ENCODE data around the gene ADCY2.

Gene ADCY2

GRCh38 chr5:7816535-7816901, 420.6 kb downstream of the ADCY2 start:
- Histone ChIP-seq H3K27me3 (replicated peaks; ENCODE audit: control insufficient read depth, insufficient read depth, low read length) (no peaks in the 10 kb centered on the region), H3K4me3 (replicated peaks; ENCODE audit: low read depth, low read length) (no peak overlapping the region), H3K36me3 (ENCODE audit: control insufficient read depth, insufficient read depth, low read length) (no peaks in the 10 kb centered on the region)
- TF ChIP-seq CTCF (IDR thresholded peaks at IDR 0.05; ENCODE audit: insufficient read depth, low read length, poor library complexity, severe bottlenecking), result no peak
- DNase-seq (ENCODE audit: extremely low read depth, insufficient read length), result no peak

- no peak for TF ChIP-seq CTCF (IDR thresholded peaks at IDR 0.05; ENCODE audit: insufficient read depth, low read length, poor library complexity, severe bottlenecking)
- no peaks in the 10 kb centered on the region; the same call in none of the 2 replicates for H3K27me3 ChIP-seq (replicated peaks; ENCODE audit: control insufficient read depth, insufficient read depth, low read length)
- no peak for DNase-seq (ENCODE audit: extremely low read depth, insufficient read length)
- no peak overlapping the region for H3K4me3 ChIP-seq (replicated peaks; ENCODE audit: low read depth, low read length)
- H3K36me3 ChIP-seq (ENCODE audit: control insufficient read depth, insufficient read depth, low read length), result no peaks in the 10 kb centered on the region
Observed at GRCh38 chr5:7822449-7822848, 426.5 kb downstream of the ADCY2 start.

GRCh38 chr5:7823594-7823993, 427.7 kb downstream of the ADCY2 start:
- DNase-seq (ENCODE audit: extremely low read depth, insufficient read length), result no peak
- no peak for TF ChIP-seq CTCF (IDR thresholded peaks at IDR 0.05; ENCODE audit: insufficient read depth, low read length, poor library complexity, severe bottlenecking)
- no peaks in the 10 kb centered on the region; the same call in none of the 2 replicates for H3K27me3 ChIP-seq (replicated peaks; ENCODE audit: control insufficient read depth, insufficient read depth, low read length)

GRCh38 chr5:7824995-7825394, 429.1 kb downstream of the ADCY2 start:
- no peak for DNase-seq (ENCODE audit: extremely low read depth, insufficient read length)
- no peak overlapping the region for H3K4me3 ChIP-seq (replicated peaks; ENCODE audit: low read depth, low read length)

More at GRCh38 chr5:7823594-7823993, 427.7 kb downstream of the ADCY2 start:
- Histone ChIP-seq H3K36me3 (ENCODE audit: control insufficient read depth, insufficient read depth, low read length) (no peaks in the 10 kb centered on the region), H3K4me3 (replicated peaks; ENCODE audit: low read depth, low read length) (no peak overlapping the region)

GRCh38 chr5:7825630-7826029, 429.7 kb downstream of the ADCY2 start:
- no peak for DNase-seq (ENCODE audit: extremely low read depth, insufficient read length)
- Histone ChIP-seq H3K36me3 (ENCODE audit: control insufficient read depth, insufficient read depth, low read length) (no peaks in the 10 kb centered on the region), H3K4me3 (replicated peaks; ENCODE audit: low read depth, low read length) (no peak overlapping the region), H3K27me3 (replicated peaks; ENCODE audit: control insufficient read depth, insufficient read depth, low read length) (no peaks in the 10 kb centered on the region; the same call in none of the 2 replicates)
- TF ChIP-seq CTCF (IDR thresholded peaks at IDR 0.05; ENCODE audit: insufficient read depth, low read length, poor library complexity, severe bottlenecking), result no peak

More at GRCh38 chr5:7824995-7825394, 429.1 kb downstream of the ADCY2 start:
- no peak for TF ChIP-seq CTCF (IDR thresholded peaks at IDR 0.05; ENCODE audit: insufficient read depth, low read length, poor library complexity, severe bottlenecking)
- H3K36me3 ChIP-seq (ENCODE audit: control insufficient read depth, insufficient read depth, low read length), result no peaks in the 10 kb centered on the region
- no peaks in the 10 kb centered on the region; the same call in none of the 2 replicates for H3K27me3 ChIP-seq (replicated peaks; ENCODE audit: control insufficient read depth, insufficient read depth, low read length)

- DNase-seq (ENCODE audit: extremely low read depth, insufficient read length), result no peak
- H3K4me3 ChIP-seq (replicated peaks; ENCODE audit: low read depth, low read length), result no peak overlapping the region
- H3K27me3 ChIP-seq (replicated peaks; ENCODE audit: control insufficient read depth, insufficient read depth, low read length), result peaks cover 2% of the 10 kb centered on the region
- no peaks in the 10 kb centered on the region for H3K36me3 ChIP-seq (ENCODE audit: control insufficient read depth, insufficient read depth, low read length)
- TF ChIP-seq CTCF (IDR thresholded peaks at IDR 0.05; ENCODE audit: insufficient read depth, low read length, poor library complexity, severe bottlenecking), result no peak
Observed at GRCh38 chr5:7827610-7828009, 431.7 kb downstream of the ADCY2 start.

Measured in GM06990 (cell line).